GM10847 (cell line): ENCODE data around the gene ASPN.

ENCODE experiments used
- POLR2A ChIP-seq: IDR thresholded peaks from 2 replicates; pipeline ENCODE4 v1.6.1; 2011; ENCODE audit not compliant: insufficient read length; ENCODE audit errors: extremely low read depth

The ASPN gene

DNA sequence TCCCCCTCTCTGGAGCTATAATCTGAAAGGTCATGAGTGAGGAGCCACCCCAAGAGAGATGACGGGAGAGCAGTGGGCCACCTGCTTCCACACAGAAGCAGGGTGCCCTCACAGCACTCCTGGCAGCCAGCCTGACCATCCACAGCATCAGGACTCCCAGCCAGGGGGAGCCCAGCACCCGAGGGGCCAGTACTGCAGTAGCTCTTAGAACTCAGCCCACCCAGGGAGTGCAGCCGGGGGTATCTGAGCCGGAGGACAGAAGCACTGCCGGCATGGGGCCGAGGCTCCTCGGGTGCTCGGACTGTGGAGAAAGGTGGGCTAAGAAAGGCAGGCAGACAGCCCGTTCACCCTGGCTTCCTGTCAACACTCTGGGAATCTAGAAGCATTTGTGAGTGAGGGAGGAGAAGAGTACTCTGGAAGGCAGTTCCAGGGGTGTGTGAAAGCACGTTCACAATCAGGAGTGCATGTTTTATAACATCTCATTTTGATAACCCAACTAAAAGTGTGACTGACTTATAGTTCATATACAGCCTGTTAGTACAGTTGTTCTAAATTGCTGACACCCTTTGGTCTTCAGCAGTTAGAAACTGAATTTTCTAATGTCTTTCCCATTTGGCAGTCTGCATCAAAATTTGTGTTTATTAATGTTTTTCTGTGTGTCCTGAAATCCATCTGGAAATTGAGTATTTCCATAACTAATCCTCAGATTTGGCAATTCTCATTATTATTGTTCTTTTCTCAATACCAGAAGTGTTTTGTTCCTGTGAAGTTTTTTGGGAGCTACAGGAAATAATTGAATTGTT, 25.9 kb upstream of the ASPN start:
- no peak for TF ChIP-seq POLR2A

DNA sequence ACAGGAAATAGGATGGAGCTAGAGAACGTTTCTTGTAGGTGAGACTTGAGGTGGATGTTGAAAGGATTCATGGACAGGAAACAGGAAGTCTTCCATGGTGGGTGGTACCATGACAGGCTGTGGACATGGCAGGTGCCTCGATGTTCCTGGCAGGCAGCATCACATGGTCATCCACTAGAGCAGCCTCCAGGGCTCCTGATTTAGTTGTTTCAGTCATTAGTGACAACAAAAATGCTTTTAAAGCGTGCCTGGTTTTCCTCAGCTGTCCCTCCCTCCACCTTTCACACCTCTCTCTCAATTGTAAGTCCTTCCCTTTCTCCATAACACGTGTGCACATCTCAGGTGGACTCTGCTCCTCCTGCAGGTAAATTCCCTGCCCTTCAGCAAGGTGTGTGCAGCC, 25.2 kb upstream of the ASPN start:
- no peak for TF ChIP-seq POLR2A

DNA sequence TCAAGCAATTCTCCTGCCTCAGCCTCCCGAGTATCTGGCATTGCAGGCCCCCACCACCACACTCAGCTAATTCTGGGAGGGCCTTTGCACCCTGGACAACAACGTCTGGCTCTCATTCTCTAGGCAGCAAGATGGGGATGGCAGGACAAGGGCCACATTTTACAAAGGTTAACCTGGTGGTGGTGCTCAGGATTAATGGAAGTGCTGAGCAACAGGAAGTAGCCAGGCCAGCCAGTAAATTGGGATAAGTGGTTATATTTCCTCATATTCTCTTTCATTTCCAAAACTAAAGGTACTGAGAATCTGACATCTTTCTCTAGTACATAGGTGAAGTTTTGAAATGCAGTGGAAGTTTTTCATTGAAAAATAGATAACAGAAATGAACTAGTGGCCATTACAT, 24.7 kb upstream of the ASPN start:
- TF ChIP-seq POLR2A = no peak

DNA sequence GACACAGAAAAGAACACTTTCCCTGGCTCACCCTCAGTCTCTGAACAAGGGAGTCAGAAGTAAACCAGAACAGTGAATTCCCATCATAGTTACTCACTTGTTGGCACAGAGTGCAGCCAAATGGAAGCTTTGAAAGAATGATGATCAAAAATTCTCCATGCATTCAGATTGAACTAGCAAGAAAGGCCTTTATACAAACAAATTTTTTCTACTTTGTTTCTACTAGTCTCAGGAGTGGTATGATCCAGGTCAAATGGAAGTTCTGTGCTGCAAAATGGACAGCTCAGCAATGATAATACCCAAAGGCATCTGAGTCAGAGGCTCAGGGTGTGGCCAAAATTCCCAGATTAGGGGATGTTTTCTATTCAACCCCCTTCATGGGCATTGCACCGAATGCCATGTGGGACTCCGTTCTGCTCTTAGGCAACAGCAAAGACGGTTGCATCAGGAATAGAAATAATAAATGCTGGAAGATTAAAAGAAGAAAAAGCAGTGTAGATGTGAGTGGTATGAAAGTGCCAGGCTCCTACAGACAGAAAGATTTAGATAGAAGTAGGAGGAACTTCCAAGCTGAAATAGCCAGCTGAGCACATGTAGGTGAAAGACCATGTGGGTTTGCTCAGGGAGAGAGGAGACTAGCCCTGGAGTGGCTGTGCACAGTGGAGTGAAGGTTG, 24.0 kb upstream of the ASPN start:
- TF ChIP-seq POLR2A = no peak

DNA sequence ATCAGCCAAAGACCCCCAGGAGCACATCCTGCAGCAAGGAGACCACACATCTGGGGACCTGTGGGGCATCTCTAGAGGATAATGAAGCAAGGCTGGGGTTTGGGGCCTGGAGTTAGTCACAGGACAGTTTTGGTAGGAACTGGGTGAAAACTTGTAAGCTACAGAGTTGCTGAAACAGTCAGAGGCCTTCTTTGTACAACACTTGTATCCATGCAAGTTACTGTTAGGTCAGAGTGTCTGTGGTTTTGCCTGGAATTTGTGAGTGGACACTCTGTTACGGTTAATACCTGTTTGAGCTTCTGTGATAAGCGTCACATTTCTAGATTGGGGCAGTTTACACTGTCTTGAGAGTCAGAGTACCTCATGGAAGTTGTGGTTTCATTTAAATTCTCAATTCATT, 22.6 kb upstream of the ASPN start:
- TF ChIP-seq POLR2A = no peak

DNA sequence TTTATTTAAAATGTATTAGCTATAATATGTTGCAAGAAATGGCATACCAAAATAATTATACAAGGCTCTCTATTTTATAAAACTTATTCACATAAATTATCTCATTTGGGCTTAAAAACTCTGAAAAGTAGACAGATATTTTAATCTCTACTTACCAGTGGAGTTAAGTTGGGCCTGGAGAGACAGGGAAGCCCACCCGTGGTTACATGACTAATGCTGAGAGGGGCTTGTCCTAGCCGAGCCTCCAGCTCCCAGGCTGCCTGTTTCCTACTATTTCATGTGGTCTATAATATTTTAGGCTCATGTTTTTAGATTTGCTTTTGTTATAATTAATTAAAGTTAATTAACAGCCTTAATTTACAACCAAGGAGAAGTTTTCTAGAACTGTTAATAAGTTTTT, 20.9 kb upstream of the ASPN start:
- no peak for TF ChIP-seq POLR2A

DNA sequence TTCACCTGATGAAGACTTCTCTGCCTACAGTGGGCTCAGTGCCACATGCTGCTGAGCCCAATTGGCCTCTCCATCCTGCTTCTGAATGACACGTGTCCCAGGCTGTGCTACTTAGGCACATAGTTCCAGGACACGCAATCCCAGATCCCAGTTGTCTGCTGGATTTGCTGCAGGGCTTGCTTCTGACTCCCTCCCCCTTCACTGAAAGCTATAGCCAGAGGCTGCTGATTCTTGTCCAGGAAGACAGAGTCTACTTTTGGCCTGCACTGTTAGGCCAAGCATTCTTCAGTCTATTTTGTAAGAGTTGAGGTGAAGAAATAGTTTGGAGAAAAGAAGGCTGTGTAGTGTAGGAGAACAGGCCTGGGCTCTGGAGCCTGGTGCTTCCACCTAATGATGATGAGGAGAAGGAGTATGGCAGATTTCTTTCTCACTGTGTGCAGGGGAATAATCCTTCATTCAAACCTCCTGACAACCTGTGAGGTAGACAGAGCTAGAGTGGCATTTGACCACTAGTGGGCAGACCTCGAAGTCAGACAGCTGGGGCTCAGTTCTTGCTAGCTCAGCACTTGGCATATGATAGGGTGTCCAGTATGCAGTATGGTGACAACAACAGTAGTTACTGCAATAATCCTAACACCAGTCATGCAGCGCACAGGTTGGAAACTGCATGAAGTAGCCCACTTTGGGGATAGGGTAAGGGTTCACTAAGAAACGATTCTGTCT, 19.5 kb upstream of the ASPN start:
- TF ChIP-seq POLR2A = no peak

DNA sequence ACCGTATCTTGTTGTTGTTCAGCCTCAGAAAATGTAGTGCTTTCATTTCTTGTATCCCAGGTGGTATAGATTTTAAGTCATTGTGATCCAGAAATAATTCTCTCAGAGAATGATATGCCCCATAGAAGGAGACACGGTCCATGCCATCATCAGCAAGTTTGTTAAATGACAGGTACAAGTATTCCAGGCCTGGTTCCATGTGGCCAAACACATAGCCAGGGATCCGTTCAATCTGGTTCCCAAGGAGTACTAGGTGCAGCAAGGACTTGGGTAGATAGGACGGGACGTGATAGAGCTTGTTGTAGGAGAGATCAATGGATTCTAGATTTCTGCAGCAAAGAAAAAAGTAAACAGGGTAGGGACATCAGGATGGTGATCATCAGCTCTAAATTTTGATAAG, 18.4 kb upstream of the ASPN start:
- no peak for TF ChIP-seq POLR2A

DNA sequence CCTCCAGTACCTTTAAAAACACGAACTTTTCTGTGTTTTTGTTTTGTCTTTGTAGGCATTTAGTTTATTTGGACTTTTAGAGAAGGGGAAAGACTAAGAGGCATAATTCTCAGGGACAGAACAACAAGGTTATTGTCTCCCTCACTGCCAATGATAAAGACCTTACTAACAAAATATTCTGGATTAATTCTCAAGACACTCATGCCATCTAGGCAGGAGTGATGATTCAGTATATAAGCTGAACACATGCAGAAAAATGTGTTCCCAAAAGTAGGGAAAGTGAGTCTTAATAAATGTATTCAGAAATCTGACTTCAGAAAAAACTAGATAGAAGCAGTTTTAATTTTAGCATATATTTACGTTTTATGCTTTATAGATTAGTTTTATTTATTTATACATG, 17.4 kb upstream of the ASPN start:
- no peak for TF ChIP-seq POLR2A

DNA sequence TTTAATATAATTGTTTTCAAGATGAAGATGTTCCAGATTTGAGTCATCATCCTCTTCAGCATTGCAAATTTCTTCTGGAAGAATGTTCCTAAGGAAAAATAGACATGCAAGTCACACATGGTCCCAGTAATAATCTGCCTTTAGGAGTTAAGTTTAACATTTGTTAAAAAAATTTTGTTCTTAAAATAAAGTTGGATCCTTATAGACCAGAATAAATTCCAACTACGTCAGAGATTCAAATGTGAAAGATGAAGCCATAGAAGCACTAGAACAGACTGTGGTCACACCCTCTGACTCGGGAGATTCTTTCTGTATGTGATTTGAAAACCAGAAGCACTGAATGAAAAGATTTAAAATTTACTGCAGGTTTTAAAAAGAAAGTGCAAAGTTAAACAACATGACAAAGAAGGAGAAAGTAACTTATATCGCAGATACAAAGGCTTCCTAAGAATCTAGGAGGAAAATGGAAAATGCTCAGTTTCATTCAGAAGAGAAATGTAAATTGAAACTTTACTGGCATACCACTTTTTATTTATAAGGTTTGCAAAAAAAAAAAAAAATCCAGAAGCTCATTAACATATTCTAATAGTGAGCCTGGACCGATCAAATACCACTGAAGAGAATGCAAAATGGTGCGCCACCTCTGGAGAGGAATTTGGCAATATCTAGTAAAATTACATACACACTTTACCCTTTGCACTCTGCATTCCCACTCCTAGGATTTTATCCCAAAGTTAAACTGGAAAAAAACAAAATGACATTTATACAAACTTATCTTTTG, 14.3 kb upstream of the ASPN start:
- TF ChIP-seq POLR2A = no peak

DNA sequence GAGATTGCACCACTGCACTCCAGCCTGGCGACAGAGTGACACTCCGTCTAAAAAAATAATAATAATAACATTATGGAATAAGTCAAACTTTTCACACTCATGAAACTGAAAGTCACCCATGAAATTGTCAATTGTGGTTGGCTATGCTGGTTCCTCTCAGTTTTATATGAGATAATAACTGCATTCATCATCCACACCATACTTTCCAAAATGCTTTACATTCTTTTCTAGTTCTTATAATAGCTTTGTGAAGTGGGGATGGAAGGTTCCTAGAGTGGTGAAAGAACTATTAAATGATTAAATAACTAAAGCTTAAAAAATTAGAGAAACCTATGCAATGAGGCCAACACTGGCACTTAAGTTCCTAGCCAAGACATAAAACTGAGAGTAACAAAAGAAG, 12.6 kb upstream of the ASPN start:
- no peak for TF ChIP-seq POLR2A

DNA sequence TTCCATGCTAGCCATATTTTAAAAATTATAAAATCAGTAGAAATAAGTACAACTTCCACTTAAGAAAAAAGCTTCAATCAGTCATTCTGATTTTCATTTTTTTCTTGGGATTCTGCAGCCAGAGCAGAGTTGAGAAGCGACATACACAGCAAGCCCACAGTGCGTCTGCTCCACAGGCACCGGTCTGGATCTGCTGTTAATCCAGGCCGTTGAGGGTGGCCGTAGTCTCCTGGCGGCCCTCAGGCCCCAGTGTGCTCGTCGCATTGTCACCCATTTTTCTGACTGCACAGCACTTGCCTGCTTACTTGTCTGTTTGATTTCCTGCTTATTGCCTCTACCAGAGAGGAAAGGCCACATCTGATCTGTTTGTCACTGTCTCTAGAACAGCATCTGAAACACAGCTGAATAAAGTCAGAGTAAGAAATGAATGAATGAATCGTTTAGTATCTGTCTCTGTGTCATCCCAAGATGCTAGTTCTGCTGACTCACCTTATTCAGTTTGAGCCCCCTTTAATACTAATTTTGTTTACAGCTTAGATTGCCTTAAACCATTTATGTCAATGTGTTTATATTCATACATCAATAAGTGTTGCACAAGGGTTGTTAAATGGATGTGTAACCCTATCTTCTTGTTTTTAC, 11.6 kb upstream of the ASPN start:
- no peak for TF ChIP-seq POLR2A

DNA sequence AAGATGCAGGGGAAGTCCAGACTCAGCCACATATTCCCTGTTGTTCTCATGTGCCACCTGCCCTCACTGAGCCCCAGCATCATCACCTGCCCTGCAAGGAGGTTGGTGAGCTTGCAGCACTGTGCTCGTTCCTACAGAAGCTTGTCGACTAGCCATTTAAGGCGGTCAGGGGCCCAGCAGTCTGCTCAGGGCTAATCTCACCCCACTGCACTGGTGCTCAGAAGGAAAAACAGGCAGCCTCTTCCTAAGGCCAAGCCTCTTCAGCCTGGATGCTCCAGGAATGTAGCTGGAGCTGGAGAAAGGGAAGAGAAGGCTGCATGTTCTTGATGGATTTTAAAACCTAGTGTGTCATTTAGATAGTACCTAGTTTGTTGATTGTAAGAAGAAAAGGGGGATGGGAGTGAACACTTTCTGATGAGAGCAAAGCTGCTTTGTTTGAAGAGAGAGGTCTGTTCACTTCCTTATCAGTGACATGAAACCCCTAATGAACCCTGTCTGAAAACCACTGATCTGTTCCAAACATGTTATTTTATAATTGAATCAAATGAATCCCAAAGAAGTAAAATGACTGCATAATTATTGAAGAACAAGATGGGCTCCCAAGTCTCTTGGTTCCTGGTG, 10.6 kb upstream of the ASPN start:
- TF ChIP-seq POLR2A = no peak

DNA sequence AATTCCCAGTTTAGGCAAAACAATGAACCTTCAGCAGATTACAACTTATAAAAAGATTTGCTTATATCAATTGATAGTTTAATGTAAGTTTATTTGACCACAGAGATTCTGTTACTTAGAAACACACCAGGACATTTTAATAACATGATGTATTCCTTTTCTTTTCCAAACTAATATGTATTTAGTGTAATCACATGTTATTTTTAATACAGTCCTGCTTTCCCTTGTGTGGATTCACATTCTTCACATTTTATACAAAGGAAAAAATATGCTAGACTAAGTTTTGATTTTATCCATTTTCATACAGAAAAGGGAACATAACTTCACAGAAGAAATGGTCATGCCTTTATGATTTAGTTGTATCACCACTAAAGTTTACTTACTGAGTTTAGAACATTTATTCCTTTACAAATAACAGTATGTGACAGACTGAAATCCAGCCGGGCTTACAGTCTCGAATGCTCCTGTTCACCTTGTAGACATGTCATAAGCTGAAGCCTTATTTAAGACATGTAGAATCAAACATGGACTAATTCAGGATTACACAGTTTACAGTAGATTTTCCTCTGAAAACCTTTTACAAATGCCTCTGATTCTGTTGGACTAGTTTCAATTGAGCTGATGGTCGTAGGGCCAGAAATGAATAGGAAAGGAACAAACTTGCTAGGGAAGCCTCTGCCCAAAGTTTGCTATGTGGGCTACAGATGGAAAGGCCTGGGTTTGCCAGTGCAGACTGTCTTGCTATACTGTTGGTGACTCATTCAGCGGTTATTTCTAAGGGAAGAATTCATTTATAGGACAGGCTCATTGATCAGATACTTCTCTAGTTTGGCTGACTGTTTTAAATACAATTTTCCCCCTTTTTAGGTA, 6.6 kb upstream of the ASPN start:
- TF ChIP-seq POLR2A = no peak

DNA sequence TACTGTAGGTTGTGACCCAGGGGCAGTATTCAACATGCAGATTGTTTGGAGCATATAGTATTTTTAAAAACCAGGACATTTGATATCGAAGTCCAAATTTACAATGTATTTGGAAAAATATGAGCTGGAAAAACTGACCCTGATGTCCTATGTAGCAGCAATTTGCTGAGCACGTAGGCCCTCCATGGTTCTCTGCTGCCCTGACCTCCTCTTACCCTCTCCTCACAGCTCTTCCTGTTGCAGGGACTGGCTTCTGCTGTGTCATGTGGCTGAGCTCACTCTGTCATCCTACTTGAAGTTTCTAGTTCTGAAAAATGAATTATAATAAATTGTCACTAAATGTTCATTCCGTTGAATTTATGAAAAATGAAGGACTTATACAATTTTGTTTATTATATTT, 4.1 kb upstream of the ASPN start:
- TF ChIP-seq POLR2A = no peak
